Panc1 (cell line): ENCODE data around the gene ABCG1.

Source experiments
- TCF7L2 ChIP-seq: IDR thresholded peaks from 2 replicates; pipeline ENCODE4 v1.6.1; 2011; ENCODE audit warnings: mild to moderate bottlenecking, low read depth, low read length, inconsistent platforms
- TF ChIP-seq, protein P1 (sequence below): fragments of 450-650 bp; IDR thresholded peaks from 2 replicates; pipeline ENCODE4 v1.5.1; 2017; ENCODE audit warnings: mild to moderate bottlenecking
- TF ChIP-seq, protein P2 (sequence below), 2 experiments: IDR thresholded peaks; 2 replicates each; pipeline ENCODE4 v1.6.1; 2011 to 2012; ENCODE audit warnings: low read depth in 2 of 2, control low read depth in 1 of 2, low read length in 1 of 2, mild to moderate bottlenecking in 1 of 2, moderate library complexity in 1 of 2; ENCODE audit not compliant: insufficient read depth in 1 of 2

DNA sequence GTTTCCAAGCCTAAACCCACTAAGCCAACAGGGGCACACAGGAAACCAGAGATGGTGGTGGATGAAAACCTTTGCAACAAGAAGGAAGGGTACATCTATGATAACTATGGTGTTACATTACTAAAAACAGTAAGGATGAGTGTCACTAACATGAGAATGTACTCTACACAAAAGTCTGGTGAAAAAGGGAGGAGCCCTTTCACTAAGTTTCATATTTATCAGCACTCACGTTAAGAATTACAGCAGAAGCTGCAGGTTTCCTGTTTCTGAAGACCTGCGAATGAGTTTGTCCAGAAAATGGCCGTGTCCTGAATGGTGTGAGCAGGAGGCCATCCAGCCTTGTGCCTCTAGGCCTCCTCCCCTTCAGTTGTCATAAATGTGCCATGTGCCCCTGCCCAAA lies 17.8 kb downstream of the ABCG1 start:
- TF ChIP-seq, protein P1, sequence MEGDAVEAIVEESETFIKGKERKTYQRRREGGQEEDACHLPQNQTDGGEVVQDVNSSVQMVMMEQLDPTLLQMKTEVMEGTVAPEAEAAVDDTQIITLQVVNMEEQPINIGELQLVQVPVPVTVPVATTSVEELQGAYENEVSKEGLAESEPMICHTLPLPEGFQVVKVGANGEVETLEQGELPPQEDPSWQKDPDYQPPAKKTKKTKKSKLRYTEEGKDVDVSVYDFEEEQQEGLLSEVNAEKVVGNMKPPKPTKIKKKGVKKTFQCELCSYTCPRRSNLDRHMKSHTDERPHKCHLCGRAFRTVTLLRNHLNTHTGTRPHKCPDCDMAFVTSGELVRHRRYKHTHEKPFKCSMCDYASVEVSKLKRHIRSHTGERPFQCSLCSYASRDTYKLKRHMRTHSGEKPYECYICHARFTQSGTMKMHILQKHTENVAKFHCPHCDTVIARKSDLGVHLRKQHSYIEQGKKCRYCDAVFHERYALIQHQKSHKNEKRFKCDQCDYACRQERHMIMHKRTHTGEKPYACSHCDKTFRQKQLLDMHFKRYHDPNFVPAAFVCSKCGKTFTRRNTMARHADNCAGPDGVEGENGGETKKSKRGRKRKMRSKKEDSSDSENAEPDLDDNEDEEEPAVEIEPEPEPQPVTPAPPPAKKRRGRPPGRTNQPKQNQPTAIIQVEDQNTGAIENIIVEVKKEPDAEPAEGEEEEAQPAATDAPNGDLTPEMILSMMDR, result no peak
- TF ChIP-seq, protein P2, sequence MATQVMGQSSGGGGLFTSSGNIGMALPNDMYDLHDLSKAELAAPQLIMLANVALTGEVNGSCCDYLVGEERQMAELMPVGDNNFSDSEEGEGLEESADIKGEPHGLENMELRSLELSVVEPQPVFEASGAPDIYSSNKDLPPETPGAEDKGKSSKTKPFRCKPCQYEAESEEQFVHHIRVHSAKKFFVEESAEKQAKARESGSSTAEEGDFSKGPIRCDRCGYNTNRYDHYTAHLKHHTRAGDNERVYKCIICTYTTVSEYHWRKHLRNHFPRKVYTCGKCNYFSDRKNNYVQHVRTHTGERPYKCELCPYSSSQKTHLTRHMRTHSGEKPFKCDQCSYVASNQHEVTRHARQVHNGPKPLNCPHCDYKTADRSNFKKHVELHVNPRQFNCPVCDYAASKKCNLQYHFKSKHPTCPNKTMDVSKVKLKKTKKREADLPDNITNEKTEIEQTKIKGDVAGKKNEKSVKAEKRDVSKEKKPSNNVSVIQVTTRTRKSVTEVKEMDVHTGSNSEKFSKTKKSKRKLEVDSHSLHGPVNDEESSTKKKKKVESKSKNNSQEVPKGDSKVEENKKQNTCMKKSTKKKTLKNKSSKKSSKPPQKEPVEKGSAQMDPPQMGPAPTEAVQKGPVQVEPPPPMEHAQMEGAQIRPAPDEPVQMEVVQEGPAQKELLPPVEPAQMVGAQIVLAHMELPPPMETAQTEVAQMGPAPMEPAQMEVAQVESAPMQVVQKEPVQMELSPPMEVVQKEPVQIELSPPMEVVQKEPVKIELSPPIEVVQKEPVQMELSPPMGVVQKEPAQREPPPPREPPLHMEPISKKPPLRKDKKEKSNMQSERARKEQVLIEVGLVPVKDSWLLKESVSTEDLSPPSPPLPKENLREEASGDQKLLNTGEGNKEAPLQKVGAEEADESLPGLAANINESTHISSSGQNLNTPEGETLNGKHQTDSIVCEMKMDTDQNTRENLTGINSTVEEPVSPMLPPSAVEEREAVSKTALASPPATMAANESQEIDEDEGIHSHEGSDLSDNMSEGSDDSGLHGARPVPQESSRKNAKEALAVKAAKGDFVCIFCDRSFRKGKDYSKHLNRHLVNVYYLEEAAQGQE (IDR thresholded peaks at IDR 0.05; ENCODE audit: insufficient read depth in 1 of 2, low read depth in 2 of 2, low read length in 1 of 2), result no peak
- no peak for TF ChIP-seq TCF7L2
